Erythroblast (primary cell): ENCODE measurements around the gene PLD2.

Experiments
- GATA1 ChIP-seq: IDR thresholded peaks from 2 replicates; pipeline ENCODE4 v1.6.1; 2011; ENCODE audit warnings: low read depth, mild to moderate bottlenecking, control low read depth, low read length, moderate library complexity
- POLR2A ChIP-seq: IDR thresholded peaks from 2 replicates; pipeline ENCODE4 v1.6.1; 2011; ENCODE audit warnings: mild to moderate bottlenecking, low read length

- TF ChIP-seq POLR2A, result no peak
- TF ChIP-seq GATA1, result no peak
These were observed 36.5 kb downstream of the PLD2 start for GRCh38 chr17:4843321-4844000.
